Vagina (tissue), 2 donors: ENCODE data around the gene AFF3. TPM values are rescaled to one million over a fixed set of nuclear protein-coding genes. Genes with fewer than 3 reads are reported as not detected.
"Not testable (repeated sequence)": the region's sequence is repeated elsewhere in the genome, so short reads cannot be mapped to it uniquely, and the experiment has no call there.

ENCODE experiments used
- DNase-seq, 2 donors: peaks; one replicate each; pipeline ENCODE4 v3.0.0-alpha.2; 2017; ENCODE audit errors: extremely low spot score in 2 of 2
- H3K27ac ChIP-seq: fragments of 200-600 bp; sonication (generic); one replicate; pipeline ENCODE4 v1.5.1; 2019
- H3K27me3 ChIP-seq: fragments of 200-600 bp; sonication (generic); one replicate; pipeline ENCODE4 v1.5.1; 2019
- H3K36me3 ChIP-seq, 2 donors: fragments of 200-600 bp; sonication (generic); one replicate each; pipeline ENCODE4 v1.5.1; 2017 to 2019
- H3K4me1 ChIP-seq: fragments of 200-600 bp; sonication (generic); one replicate; pipeline ENCODE4 v1.5.1; 2019
- H3K4me3 ChIP-seq, 2 donors: fragments of 200-600 bp; sonication (generic); 1 replicate in 1 of 2; 2 replicates in 1 of 2; pipeline ENCODE4 v1.5.1; 2016 to 2019
- H3K9me3 ChIP-seq: fragments of 200-600 bp; sonication (generic); one replicate; pipeline ENCODE4 v1.5.1; 2019
- CTCF ChIP-seq, 3 experiments: fragments of 450-650 bp in 2 of 3; fragments of 200-600 bp in 1 of 3; sonication (generic) in 1 of 3; IDR thresholded peaks; one replicate each; pipeline ENCODE4 v1.5.1; 2017 to 2019; ENCODE audit warnings: antibody characterized with exemption in 3 of 3, mild to moderate bottlenecking in 2 of 3, moderate library complexity in 2 of 3
- POLR2A ChIP-seq, 2 donors: fragments of 450-650 bp; IDR thresholded peaks; one replicate each; pipeline ENCODE4 v1.6.1; 2017; ENCODE audit warnings: antibody characterized with exemption in 2 of 2, mild to moderate bottlenecking in 2 of 2, moderate library complexity in 2 of 2
- POLR2AphosphoS5 ChIP-seq, 2 donors: sonication (generic); formaldehyde crosslinking; IDR thresholded peaks; one replicate each; pipeline ENCODE4 v1.9.0; 2017; ENCODE audit warnings: antibody characterized with exemption in 2 of 2, mild to moderate bottlenecking in 2 of 2, low read depth in 1 of 2; ENCODE audit not compliant: insufficient read depth in 1 of 2
- intact Hi-C: fragments of 100-400 bp; cut with DNase I; formaldehyde crosslinking; loops from one replicate; pipeline ENCODE4 v1.15.1; 2023
- total RNA-seq: library from RNA; depleted of rRNA; stranded (reverse); fragments of >200 nt; gene quantifications from one replicate; pipeline ENCODE4 v1.2.3, GENCODE V29; 2016

The AFF3 gene
- total RNA-seq, 1 donor from 2014 or later, result 7.6 TPM

- no peak overlapping the region for H3K27ac ChIP-seq
- no peak for TF ChIP-seq POLR2AphosphoS5 (IDR thresholded peaks at IDR 0.05; ENCODE audit: insufficient read depth in 1 of 2, low read depth in 1 of 2)
- no peak for TF ChIP-seq CTCF (IDR thresholded peaks at IDR 0.05)
- TF ChIP-seq POLR2A (IDR thresholded peaks at IDR 0.05), result no peak
- intact Hi-C loops, result no loop called here
These were observed 17.6 kb downstream of the AFF3 start for GRCh38 chr2:100124761-100125160.

GRCh38 chr2:100121124-100121718 is 21.2 kb downstream of the AFF3 start:
- peak in 1 of 2 donors; percentile 72 for DNase-seq
- no peaks in the 10 kb centered on the region for H3K36me3 ChIP-seq
- intact Hi-C loops, result no loop called here
- no peak overlapping the region for H3K27ac ChIP-seq
- no peak for TF ChIP-seq CTCF (IDR thresholded peaks at IDR 0.05)
- TF ChIP-seq POLR2A (IDR thresholded peaks at IDR 0.05), result no peak
- no peak for TF ChIP-seq POLR2AphosphoS5 (IDR thresholded peaks at IDR 0.05; ENCODE audit: insufficient read depth in 1 of 2, low read depth in 1 of 2)
- H3K27me3 ChIP-seq, result no peaks in the 10 kb centered on the region
- H3K4me1 ChIP-seq, result no peaks in the 10 kb centered on the region
- no peaks in the 10 kb centered on the region for H3K9me3 ChIP-seq
- no peak overlapping the region for H3K4me3 ChIP-seq

More at GRCh38 chr2:100124761-100125160, 17.6 kb downstream of the AFF3 start:
- Histone ChIP-seq H3K36me3 (no peaks in the 10 kb centered on the region), H3K27me3 (no peaks in the 10 kb centered on the region), H3K4me1 (no peaks in the 10 kb centered on the region), H3K9me3 (no peaks in the 10 kb centered on the region), H3K4me3 (no peak overlapping the region)
- DNase-seq, result no peak

GRCh38 chr2:100119235-100119634 is 23.2 kb downstream of the AFF3 start:
- intact Hi-C loops, result no loop called here
- no peak for DNase-seq
- Histone ChIP-seq H3K27ac (no peak overlapping the region), H3K9me3 (no peaks in the 10 kb centered on the region), H3K36me3 (no peaks in the 10 kb centered on the region), H3K4me3 (no peak overlapping the region), H3K4me1 (no peaks in the 10 kb centered on the region), H3K27me3 (no peaks in the 10 kb centered on the region)
- TF ChIP-seq POLR2A (IDR thresholded peaks at IDR 0.05) (no peak), POLR2AphosphoS5 (IDR thresholded peaks at IDR 0.05; ENCODE audit: insufficient read depth in 1 of 2, low read depth in 1 of 2) (no peak)

- TF ChIP-seq POLR2AphosphoS5 (IDR thresholded peaks at IDR 0.05; ENCODE audit: insufficient read depth in 1 of 2, low read depth in 1 of 2), result no peak
- no peak for TF ChIP-seq CTCF (IDR thresholded peaks at IDR 0.05)
- no peak for TF ChIP-seq POLR2A (IDR thresholded peaks at IDR 0.05)
- no peak for DNase-seq
- intact Hi-C loops, result no loop called here
- Histone ChIP-seq H3K4me3 (no peak overlapping the region), H3K27ac (no peak overlapping the region), H3K36me3 (no peaks in the 10 kb centered on the region), H3K4me1 (no peaks in the 10 kb centered on the region), H3K27me3 (no peaks in the 10 kb centered on the region), H3K9me3 (no peaks in the 10 kb centered on the region)
These were observed 28.4 kb downstream of the AFF3 start for GRCh38 chr2:100113990-100114433.

- intact Hi-C loops, result no loop called here
- Histone ChIP-seq H3K4me1 (peaks cover 4% of the 10 kb centered on the region), H3K4me3 (no peak overlapping the region), H3K27me3 (no peaks in the 10 kb centered on the region), H3K27ac (no peak overlapping the region), H3K9me3 (no peaks in the 10 kb centered on the region), H3K36me3 (no peaks in the 10 kb centered on the region)
- TF ChIP-seq POLR2A (IDR thresholded peaks at IDR 0.05), result no peak
- no peak for DNase-seq
These were observed 31.8 kb downstream of the AFF3 start for GRCh38 chr2:100110614-100111000.

- no peaks in the 10 kb centered on the region for H3K36me3 ChIP-seq
- no peak overlapping the region for H3K27ac ChIP-seq
- H3K4me3 ChIP-seq, result no peak overlapping the region
- TF ChIP-seq POLR2AphosphoS5 (IDR thresholded peaks at IDR 0.05; ENCODE audit: insufficient read depth in 1 of 2, low read depth in 1 of 2), result no peak
- TF ChIP-seq POLR2A (IDR thresholded peaks at IDR 0.05), result no peak
- no peak for TF ChIP-seq CTCF (IDR thresholded peaks at IDR 0.05)
- H3K9me3 ChIP-seq, result no peaks in the 10 kb centered on the region
- DNase-seq, result no peak
- no peaks in the 10 kb centered on the region for H3K27me3 ChIP-seq
- peaks cover 9% of the 10 kb centered on the region for H3K4me1 ChIP-seq
- intact Hi-C loops, result no loop called here
These were observed 32.3 kb downstream of the AFF3 start for GRCh38 chr2:100109986-100110613.

- H3K36me3 ChIP-seq, H3K4me3 ChIP-seq, DNase-seq, H3K9me3 ChIP-seq, intact Hi-C loops, H3K27ac ChIP-seq, H3K27me3 ChIP-seq: not testable (repeated sequence)
- H3K4me1 ChIP-seq, result peaks cover 11% of the 10 kb centered on the region
These were observed 33.8 kb downstream of the AFF3 start for GRCh38 chr2:100108648-100109020.
